Amygdala (tissue), 56 donors: ENCODE data around the gene BLTP3B.
"Not testable (repeated sequence)": the region's sequence is repeated elsewhere in the genome, so short reads cannot be mapped to it uniquely, and the experiment has no call there.

Experiments used
- DNase-seq, 56 donors: peaks; one replicate each; lab custom pipeline; 2025; lab: John Stamatoyannopoulos, UW

Gene BLTP3B, protein sequence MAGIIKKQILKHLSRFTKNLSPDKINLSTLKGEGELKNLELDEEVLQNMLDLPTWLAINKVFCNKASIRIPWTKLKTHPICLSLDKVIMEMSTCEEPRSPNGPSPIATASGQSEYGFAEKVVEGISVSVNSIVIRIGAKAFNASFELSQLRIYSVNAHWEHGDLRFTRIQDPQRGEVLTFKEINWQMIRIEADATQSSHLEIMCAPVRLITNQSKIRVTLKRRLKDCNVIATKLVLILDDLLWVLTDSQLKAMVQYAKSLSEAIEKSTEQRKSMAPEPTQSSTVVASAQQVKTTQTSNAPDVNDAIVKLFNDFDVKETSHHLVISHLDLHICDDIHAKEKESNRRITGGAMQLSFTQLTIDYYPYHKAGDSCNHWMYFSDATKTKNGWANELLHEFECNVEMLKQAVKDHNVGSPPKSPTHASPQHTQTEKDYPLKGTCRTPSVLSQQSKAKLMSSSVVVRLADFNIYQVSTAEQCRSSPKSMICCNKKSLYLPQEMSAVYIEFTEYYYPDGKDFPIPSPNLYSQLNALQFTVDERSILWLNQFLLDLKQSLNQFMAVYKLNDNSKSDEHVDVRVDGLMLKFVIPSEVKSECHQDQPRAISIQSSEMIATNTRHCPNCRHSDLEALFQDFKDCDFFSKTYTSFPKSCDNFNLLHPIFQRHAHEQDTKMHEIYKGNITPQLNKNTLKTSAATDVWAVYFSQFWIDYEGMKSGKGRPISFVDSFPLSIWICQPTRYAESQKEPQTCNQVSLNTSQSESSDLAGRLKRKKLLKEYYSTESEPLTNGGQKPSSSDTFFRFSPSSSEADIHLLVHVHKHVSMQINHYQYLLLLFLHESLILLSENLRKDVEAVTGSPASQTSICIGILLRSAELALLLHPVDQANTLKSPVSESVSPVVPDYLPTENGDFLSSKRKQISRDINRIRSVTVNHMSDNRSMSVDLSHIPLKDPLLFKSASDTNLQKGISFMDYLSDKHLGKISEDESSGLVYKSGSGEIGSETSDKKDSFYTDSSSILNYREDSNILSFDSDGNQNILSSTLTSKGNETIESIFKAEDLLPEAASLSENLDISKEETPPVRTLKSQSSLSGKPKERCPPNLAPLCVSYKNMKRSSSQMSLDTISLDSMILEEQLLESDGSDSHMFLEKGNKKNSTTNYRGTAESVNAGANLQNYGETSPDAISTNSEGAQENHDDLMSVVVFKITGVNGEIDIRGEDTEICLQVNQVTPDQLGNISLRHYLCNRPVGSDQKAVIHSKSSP (N-terminal part only)

DNA sequence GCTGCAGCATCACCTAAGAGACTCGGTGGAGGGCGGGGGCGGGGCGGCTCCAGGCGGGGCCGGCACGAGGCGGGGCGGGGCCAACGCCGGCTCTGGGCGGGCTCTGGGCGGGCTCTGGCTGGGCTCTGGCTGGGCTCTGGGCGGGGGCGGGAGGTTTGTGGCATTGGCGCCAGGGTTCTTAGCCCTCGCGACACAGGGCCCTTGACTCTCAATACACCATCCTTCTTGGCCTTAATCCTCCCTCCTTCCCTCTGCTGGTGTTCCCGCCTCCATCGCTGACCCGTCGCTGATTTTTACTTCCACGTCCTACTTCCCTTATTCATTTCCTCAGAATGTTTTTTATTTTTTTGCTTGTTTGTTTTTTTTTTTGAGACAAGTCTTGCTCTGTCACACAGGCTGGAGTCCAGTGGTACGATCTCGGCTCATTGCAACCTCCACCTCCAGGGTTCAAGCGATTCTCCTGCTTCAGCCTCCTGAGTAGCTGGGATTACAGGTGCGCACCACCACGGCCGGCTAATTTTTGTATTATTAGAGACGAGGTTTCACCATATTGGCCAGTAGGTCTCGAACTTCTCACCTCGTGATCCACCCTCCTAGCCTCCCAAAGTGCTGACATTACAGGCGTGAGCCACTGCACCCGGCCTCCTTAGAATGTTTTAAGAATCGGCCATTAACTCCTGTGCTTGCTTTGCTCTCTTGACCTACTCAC, at the start of gene BLTP3B:
BLTP3B (minus strand) TSS at position 24 of the 709 bp plus-strand sequence. CDS start 239 bp downstream, outside the sequence.
- peak in 53 of 56 donors; percentile 52 to 95 (median 87) for DNase-seq

DNA sequence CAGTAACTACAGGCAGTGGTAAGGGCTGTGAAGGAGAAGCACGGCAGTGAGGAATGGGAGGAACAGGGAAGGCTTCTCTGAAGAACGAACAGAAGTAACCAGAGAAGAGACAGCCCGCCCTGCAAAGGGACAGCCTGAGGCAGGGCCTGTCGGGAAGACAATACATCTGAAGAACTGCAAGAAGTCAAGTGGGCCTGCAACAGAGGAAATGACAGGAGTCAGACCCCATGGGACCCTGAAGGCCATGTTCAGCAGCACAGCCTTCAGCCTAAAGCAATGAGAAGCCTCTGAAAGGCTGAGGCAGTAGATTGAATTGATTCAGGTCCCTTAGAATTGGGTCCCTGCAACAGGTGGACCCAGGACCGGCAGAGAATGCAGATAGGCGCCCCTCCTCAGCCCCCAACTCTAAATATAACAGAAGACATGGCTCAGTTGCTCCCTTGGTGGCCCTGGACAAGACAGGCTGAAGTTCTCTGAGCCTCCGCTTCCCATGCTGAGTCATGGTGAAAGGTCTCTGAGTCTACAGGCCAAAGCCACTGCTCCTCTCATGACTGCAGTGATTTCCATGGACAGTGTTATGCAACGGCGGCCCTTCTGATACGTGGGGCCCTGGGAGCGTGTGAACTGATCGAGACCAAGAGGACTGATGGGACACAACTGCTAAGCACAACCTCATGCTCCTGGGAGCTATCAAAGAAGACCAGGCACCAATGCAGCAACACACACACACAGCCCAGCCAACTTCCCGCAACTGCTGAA, 47.1 kb upstream of the BLTP3B start:
- DNase-seq: no peak

DNA sequence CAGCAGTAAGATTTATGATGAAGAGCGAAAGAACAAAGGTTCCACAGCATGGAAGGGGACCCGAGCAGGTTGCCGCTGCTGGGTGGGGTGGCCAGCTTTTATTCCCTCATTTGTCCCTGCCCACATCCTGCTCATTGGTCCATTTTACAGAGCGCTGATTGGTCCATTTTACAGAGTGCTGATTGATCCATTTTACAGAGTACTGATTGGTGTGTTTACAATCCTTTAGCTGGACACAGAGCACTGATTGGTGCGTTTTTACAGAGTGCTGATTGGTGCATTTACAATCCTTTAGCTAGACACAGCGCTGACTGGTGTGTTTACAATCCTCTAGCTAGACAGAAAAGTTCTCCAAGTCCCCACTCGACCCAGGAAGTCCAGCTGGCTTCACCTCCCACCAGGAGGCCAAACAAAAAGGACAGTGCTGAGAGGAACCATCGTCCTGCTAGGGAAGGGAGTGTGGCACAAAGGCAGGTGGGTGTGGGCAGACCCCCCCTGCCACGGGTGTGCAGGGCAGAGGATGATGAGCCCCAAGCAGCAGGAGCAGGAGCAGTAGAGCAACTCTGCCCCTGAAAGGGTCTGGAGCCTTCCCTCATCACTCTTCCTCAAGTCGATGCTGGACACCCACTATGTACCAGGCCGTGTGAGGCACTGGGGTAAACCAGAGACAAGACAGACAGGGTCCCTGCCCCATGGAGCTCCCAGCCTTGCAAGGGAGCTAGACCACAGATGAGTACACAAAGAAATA, 46.4 kb upstream of the BLTP3B start:
- DNase-seq: not testable (repeated sequence)

DNA sequence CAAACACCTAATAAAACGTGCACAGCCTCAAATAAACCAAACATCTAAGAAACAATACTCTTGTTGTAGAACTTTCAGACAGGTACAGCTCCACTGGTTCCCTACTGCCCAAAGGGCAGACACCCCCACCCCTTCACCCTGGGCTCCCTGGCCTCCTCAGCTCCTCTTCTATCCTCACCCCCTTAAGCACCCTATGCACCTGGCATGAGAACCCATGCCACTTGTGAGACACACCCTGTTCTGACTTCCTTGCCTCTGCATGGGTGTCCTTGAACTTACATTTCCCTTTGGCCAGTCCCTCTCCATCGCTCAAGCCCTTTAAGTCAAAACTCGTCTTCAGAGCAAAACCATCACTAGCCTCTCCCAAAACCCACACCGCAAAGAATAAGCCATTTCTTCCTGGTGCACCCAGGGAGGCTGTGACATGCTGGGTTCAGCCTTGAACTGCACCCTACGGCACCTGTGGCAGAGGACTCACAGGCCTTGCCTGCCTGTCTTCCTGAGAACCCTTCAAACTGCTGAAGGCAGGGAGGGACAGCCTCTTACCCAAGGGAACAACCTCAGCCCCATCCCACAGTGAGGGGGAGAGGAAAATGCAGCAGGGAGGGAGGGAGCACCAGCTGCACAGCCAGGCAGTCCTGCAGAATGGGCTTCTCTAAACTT, 45.3 kb upstream of the BLTP3B start:
- no peak for DNase-seq

DNA sequence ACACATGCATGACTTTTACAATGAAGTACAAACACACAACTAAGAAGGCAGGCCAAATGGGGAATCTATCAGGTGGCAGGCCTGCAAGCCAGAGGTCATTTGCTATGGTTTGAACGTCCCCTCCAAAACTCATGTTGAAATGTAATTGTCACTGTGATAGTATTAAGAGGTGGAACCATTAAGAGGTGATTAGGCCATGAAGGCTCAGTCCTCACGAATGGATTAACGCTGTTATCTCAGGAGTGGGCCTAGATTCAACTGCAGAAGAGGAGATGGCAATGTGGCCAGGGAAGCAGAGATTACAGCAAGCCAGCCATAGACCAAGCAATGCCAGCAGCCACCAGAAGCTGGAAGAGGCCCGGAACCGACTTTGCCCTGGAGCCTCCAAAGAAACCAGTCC, 44.4 kb upstream of the BLTP3B start:
- no peak for DNase-seq

DNA sequence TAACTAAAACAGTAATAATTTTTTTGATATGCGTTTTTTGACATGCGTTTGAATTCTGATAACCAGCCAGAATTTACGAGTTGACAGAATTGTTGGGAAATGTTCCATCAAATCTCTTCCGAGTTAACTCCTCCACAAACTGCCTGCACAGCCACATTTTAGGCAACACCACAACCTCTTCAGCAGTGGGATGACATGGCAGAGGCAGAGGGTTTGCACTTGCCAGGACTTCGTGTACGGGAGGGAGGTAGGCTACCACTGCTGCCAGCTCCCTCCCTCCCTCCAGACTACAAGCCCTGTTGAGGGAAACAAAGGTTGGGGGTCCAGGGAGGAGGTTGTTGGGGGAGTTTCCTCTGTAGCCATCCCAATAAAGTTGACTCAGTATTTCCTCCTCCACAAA, 43.4 kb upstream of the BLTP3B start:
- DNase-seq: peak in 1 of 56 donors; percentile 6

DNA sequence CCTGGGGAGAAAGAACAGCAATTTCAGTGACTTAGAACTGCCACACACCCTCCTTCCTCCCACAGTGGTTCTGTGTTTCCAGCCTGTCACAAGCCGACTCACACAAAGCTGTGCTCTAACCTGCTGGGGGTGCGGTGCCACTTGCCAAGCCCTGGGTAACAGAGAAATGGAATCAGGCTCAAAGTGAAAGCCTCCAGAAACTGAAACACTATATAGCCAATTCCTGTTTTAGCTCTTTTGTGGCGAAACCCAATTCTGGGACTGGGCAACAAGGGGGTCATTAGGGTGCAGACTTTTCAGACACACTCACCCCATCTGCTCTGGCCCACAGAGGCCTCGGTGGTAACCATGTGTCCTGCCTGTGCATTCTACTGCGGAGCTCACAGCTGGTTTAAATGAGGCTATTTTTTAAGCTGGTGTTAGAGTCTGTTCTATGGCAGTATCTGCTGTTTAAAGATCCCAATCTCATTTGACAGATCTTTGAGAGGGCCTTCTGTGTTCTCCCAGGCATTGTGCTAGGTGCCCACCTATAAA, 42.8 kb upstream of the BLTP3B start:
- peak in 24 of 56 donors; percentile 4 to 56 (median 18) for DNase-seq

DNA sequence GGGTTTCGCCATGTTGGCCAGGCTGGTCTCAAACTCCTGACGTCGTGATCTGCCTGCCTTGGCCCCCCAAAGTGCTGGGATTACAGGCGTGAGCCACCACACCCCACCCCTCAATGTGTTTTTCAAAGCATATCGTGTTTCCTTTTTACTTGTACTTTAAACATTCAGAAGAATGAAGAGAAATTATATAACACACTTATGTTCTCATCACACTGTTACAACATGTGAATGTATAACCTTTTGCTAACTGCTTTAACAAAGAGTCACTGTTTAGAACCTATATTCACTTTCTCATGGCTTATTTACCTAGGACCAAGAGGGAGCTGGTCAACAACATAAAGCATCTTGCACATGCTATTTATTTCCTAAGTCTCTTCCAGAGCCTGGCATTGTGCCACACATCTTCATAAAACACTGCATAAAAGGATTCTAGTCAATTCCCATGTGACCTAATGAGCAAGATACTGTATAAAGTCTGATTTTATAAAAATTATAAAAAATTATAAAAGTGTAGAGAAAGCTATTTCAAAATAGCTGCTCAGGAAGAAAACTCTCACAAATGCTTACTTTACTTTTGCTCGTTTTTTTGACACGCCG, 42.0 kb upstream of the BLTP3B start:
- DNase-seq: peak in 1 of 56 donors; percentile 33

DNA sequence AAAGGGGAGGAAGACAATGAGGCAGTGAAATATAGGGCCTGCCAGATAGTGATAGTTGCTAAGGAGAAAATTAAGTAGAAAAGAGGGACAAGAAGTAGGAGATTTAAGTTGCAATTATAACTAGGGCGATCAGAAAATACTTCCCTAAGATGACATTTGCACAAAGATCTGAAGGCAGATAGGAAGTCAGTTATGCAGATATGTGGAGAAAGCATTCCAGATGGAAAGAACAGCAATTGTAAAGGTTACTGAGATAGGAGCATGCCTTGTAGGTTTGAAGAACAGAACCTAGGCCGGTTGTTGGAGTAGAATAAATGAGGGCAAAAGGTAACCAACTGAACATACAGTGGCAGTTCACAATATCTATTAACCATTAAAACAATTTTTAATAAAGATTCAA, 36.6 kb upstream of the BLTP3B start:
- DNase-seq: no peak

DNA sequence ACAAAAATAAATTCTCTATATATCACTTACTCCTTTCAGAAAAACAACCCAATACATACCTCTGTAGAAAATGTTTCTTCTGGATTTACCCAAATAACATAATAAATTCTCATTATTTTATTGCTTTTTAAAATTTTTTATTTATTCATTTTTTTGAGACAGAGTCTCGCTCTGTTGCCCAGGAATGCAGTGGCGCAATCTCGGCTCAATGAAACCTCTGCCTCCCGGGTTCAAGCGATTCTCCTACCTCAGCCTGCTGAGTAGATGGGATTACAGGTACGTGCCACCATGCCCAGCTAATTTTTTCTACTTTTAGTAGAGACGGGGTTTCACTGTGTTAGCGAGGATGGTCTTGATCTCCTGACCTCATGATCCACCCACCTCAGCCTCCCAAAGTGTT, 33.8 kb upstream of the BLTP3B start:
- not testable (repeated sequence) for DNase-seq

DNA sequence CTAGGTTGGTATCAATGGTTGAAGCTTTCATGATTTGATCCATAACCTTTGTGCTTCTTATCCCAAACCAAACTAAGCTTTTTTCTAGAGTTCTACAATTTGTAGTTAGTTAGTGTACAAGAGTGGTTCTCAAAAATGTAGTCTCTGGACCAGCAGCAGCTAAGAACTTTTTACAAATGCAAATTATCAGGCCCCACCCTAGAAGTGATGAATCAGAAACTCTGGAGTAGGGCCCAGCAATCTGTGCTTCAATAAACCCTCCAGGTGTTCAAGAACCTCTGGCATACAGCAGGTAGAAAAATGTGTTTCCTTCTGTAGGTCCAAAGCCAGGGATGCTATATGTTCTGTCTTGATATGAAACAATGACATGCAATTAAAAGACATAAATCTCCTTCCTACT, 31.8 kb upstream of the BLTP3B start:
- no peak for DNase-seq

DNA sequence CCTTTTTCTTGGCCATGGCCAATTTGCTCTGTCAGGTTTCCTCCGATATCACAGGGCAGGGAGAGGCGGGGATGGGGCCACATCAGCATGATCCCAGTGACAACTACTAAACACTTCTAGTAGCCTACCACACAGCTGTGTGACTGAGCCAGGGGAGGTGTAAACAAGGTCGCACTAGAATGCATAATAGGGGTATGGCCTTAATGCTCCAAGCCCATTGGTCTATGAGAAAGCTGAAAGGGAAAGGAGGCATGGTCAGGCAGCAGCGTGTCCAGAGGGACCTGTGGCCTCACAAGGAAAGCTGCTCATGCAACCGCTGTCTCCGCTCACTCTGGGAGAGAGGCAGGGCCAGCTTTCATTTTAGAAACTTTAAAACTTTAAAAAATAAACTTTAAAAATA, 30.4 kb upstream of the BLTP3B start:
- DNase-seq: no peak

DNA sequence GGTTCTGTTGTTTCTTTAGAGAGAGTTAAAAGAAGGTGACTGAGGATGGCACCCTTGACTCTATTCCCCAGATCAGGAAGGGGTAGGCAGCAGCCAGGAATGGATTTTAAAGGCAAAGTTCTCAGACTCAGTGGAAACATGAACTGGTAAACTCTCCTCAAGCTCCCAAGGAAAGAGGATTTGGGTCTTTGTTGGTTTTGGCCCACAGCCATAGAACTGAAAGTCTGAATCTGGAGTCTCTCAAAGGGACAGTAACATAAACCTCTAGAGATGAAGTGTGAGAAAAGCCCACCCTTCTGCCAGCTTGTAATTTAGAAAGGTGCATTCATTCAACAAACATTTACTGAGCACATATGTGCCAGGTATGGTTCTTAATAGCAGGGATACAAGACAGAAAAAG, 28.6 kb upstream of the BLTP3B start:
- DNase-seq: no peak

DNA sequence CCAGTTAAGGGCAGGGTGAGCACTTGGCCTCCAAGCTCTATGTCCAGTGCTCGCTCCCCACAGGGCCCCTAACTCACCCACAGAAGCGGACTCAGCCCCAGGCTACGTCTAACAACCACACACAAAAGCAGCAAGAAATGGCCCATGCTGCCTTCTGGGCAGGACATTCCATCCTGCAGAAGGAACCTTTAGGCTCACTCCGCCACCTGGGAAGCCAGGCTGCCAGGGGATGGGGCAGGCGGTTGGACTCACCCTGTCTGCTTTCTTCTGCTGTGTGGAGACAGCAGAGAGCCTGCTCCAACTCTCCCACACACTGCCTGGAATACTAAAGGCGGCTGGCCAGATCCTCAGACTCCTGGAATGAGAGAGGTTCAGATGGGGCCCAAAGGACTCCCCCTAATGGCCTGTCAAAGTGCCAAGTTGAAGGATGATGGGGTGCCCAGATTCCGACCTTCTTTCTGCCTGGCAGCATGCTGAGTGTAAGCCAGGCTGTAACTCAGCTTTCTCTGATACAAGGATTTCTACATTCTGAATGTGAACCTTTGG, 27.7 kb upstream of the BLTP3B start:
- peak in 9 of 56 donors; percentile 4 to 30 (median 7) for DNase-seq

DNA sequence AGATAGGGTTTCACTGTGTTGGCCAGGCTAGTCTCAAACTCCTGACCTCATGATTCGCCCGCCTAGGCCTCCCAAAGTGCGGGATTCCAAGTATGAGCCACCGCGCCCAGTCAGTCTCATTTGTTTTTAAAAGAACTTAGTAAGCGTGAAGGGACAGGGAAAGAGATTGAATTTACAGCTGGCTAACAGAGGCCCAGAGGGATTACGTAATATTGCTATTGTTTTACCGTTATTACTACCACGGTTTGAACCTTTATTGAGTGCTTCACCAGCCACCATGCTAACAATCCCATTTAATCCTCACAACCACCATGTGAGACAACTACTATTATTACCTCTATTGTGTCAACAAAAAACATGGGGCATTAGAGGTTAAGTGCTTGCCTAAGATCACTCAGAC, 26.7 kb upstream of the BLTP3B start:
- no peak for DNase-seq

DNA sequence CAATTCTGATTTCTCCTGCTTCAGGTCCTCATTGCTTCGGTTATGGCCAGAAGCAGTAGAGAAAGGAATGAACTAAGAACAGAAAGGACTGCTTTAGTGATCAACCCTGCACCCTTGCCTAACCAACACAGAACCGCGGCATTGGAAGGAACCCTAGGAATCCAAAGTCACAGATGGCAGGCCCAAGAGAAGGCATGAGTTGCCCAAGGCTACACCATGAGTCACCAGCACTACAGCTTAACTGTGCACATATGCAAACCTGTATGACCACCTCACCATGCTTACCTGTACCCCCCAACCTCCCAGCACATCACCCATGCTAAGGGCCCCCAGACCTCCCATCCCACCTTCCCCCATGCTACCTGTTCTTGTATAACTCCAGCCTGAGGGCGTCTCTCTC, 25.9 kb upstream of the BLTP3B start:
- no peak for DNase-seq

DNA sequence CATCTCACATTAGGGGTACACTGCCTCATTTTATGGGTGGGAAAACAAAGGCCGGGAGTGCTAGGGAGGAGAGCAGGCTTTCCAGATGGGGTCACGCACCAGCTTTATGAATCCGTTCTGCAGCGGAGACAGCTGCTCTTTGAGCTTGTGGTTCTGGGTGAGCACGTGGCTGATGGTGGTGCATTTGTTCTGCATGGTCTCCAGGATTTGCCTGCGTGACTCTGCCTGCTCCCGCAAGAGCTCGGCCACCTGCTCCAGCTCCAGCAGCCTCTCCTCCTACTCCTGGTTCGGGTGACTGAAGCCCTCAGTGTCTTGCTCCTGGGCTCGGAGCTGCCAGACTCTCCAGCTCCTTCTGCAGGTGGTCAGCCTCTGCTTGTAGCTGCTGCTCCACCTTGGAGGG, 23.6 kb upstream of the BLTP3B start:
- no peak for DNase-seq
